Neuronal stem cell (in vitro differentiated cells): ENCODE results near the gene CDH20.

Experiments used
- DNase-seq: peaks from one replicate; pipeline ENCODE4 v3.0.0-alpha.2; 2013; ENCODE audit warnings: low spot score
- H2AFZ ChIP-seq: one replicate; pipeline ENCODE4 v1.6.1; 2013; ENCODE audit warnings: mild to moderate bottlenecking, low read length, inconsistent platforms
- H2AK5ac ChIP-seq: 2 replicates; pipeline ENCODE4 v1.6.1; 2013; ENCODE audit warnings: low read depth, mild to moderate bottlenecking, inconsistent platforms, low read length, moderate library complexity, mixed read lengths
- H2BK120ac ChIP-seq: 2 replicates; pipeline ENCODE4 v1.6.1; 2013; ENCODE audit warnings: low read depth, mild to moderate bottlenecking, inconsistent platforms, low read length, moderate library complexity, mixed read lengths
- H2BK12ac ChIP-seq: one replicate; pipeline ENCODE4 v1.6.1; 2013; ENCODE audit warnings: low read length, inconsistent platforms
- H2BK15ac ChIP-seq: 2 replicates; pipeline ENCODE4 v1.6.1; 2013; ENCODE audit warnings: mild to moderate bottlenecking, low read length, inconsistent platforms, mixed read lengths
- H2BK5ac ChIP-seq: one replicate; pipeline ENCODE4 v1.6.1; 2013; ENCODE audit warnings: inconsistent platforms, mild to moderate bottlenecking, low read length, moderate library complexity
- H3K14ac ChIP-seq: one replicate; pipeline ENCODE4 v1.6.1; 2013; ENCODE audit warnings: low read length, inconsistent platforms
- H3K18ac ChIP-seq: 2 replicates; pipeline ENCODE4 v1.6.1; 2013; ENCODE audit warnings: low read length, inconsistent platforms
- H3K23ac ChIP-seq: 2 replicates; pipeline ENCODE4 v1.6.1; 2013; ENCODE audit warnings: low read depth, mild to moderate bottlenecking, mixed read lengths, low read length, inconsistent platforms; ENCODE audit not compliant: poor library complexity
- H3K27ac ChIP-seq: replicated peaks from 3 replicates; pipeline ENCODE4 v1.5.1; 2013; ENCODE audit warnings: low read length, inconsistent platforms
- H3K27me3 ChIP-seq, 3 experiments: 2 replicates each; pipeline ENCODE4 v1.6.1; 2013; ENCODE audit warnings: low read length in 3 of 3, mild to moderate bottlenecking in 2 of 3, inconsistent platforms in 1 of 3, low read depth in 1 of 3, mixed read lengths in 1 of 3, moderate library complexity in 1 of 3; ENCODE audit not compliant: control insufficient read depth in 3 of 3, insufficient read depth in 3 of 3
- H3K36me3 ChIP-seq, 2 donors: replicated peaks in 1 of 2; 2 replicates each; pipeline ENCODE4 v1.6.1; 2013; ENCODE audit warnings: low read length in 2 of 2; ENCODE audit not compliant: control insufficient read depth in 2 of 2, insufficient read depth in 2 of 2
- H3K4ac ChIP-seq: 2 replicates; pipeline ENCODE4 v1.6.1; 2013; ENCODE audit warnings: inconsistent platforms, mild to moderate bottlenecking, low read length, moderate library complexity
- H3K4me1 ChIP-seq, 2 donors: 1 replicate in 1 of 2; 2 replicates in 1 of 2; pipeline ENCODE4 v1.6.1; 2013; ENCODE audit warnings: low read length in 2 of 2, low read depth in 1 of 2; ENCODE audit not compliant: control insufficient read depth in 2 of 2, insufficient read depth in 1 of 2
- H3K4me2 ChIP-seq: one replicate; pipeline ENCODE4 v1.6.1; 2013; ENCODE audit warnings: mild to moderate bottlenecking, low read length, inconsistent platforms; ENCODE audit not compliant: insufficient read depth, poor library complexity, severe bottlenecking
- H3K4me3 ChIP-seq, 2 donors: 2 replicates each; pipeline ENCODE4 v1.5.1; 2013; ENCODE audit warnings: low read length in 2 of 2, mild to moderate bottlenecking in 2 of 2, inconsistent platforms in 1 of 2, moderate library complexity in 1 of 2
- H3K79me1 ChIP-seq: one replicate; pipeline ENCODE4 v1.6.1; 2013; ENCODE audit warnings: low read depth, mild to moderate bottlenecking, inconsistent platforms, low read length, moderate library complexity
- H3K9ac ChIP-seq: one replicate; pipeline ENCODE4 v1.6.1; 2013; ENCODE audit warnings: mild to moderate bottlenecking, low read depth, low read length, inconsistent platforms; ENCODE audit not compliant: poor library complexity
- H3K9me3 ChIP-seq, 2 donors: replicated peaks in 1 of 2; 2 replicates each; pipeline versions ENCODE3 to v1.6.1; 2013; ENCODE audit warnings: low read length in 2 of 2, mild to moderate bottlenecking in 2 of 2, inconsistent platforms in 1 of 2, low read depth in 1 of 2, mixed read lengths in 1 of 2, moderate library complexity in 1 of 2; ENCODE audit not compliant: control insufficient read depth in 2 of 2, insufficient read depth in 1 of 2
- H4K8ac ChIP-seq: one replicate; pipeline ENCODE4 v1.6.1; 2013; ENCODE audit warnings: low read depth, mild to moderate bottlenecking, inconsistent platforms, low read length, moderate library complexity
- H4K91ac ChIP-seq: one replicate; pipeline ENCODE4 v1.6.1; 2013; ENCODE audit warnings: low read length, low read depth, mild to moderate bottlenecking, inconsistent platforms; ENCODE audit not compliant: poor library complexity
- WGBS, 2 donors: extraction: QIAGEN DNeasy Blood & Tissue Kit; methylation state at CpG; one replicate each; pipeline ENCODE4 v1.1.7; 2013; ENCODE audit warnings: missing lambda C conversion rate in 2 of 2, mixed read lengths in 1 of 2; ENCODE audit not compliant: insufficient read length in 2 of 2, insufficient replicate concordance in 1 of 2; ENCODE audit errors: extremely low coverage in 2 of 2; 5-methylcytosine and 5-hydroxymethylcytosine counted together

CDH20 gene

DNA sequence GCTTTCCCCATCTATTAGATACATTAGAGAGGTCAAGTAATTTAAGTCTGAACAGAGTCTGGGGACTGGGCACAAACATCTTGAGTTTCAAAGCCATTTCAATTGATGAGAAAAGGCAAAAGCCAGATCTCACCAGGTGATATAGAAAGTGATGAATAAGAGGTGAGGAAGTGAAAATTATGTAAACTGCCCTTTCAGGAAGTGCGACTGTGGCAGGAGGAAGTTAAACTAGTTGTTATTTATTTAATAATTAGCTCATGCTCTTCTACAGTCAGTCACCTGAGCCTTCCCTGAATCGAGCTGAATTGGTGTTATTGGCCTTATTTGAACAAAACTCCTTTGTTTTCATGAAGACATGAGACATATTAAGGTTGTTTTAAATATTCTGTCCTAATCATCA, 115.1 kb downstream of the CDH20 start:
- H3K27ac ChIP-seq, result no peak overlapping the region
- no peak overlapping the region for H2AK5ac ChIP-seq
- H3K4me2 ChIP-seq, result no peak overlapping the region
- H3K4me3 ChIP-seq, result no peak overlapping the region
- H4K91ac ChIP-seq, result no peak overlapping the region
- no CpG with 5 or more reads among the region's 2 CpGs for WGBS, 2 donors
- H2BK12ac ChIP-seq, result no peak overlapping the region
- H3K27me3 ChIP-seq, result no peaks in the 10 kb centered on the region
- H2BK15ac ChIP-seq, result no peak overlapping the region
- H2BK5ac ChIP-seq, result no peak overlapping the region
- no peak overlapping the region for H3K23ac ChIP-seq
- H3K14ac ChIP-seq, result no peak overlapping the region
- no peak overlapping the region for H3K9ac ChIP-seq
- H2BK120ac ChIP-seq, result no peak overlapping the region
- no peak overlapping the region for H4K8ac ChIP-seq
- H3K18ac ChIP-seq, result no peak overlapping the region
- H3K4me1 ChIP-seq, result peaks cover 0 to 5% of the 10 kb centered on the region in 2 donors
- H3K9me3 ChIP-seq, result peaks cover 1 to 11% of the 10 kb centered on the region in 2 donors
- H3K36me3 ChIP-seq, result no peaks in the 10 kb centered on the region
- no peak overlapping the region for H2AFZ ChIP-seq
- no peak for DNase-seq
- no peaks in the 10 kb centered on the region for H3K79me1 ChIP-seq
- H3K4ac ChIP-seq, result no peak overlapping the region

GRCh38 chr18:61459896-61460648, 126.8 kb downstream of the CDH20 start:
- peaks cover 0 to 7% of the 10 kb centered on the region in 2 donors for H3K9me3 ChIP-seq
- no peak overlapping the region for H2BK120ac ChIP-seq
- peaks cover 2 to 3% of the 10 kb centered on the region in 2 donors for H3K4me1 ChIP-seq
- H2BK15ac ChIP-seq, result no peak overlapping the region
- H3K4me2 ChIP-seq, result no peak overlapping the region
- no peak overlapping the region for H3K4me3 ChIP-seq
- no peak for DNase-seq
- H3K27me3 ChIP-seq, result no peaks in the 10 kb centered on the region
- H2BK12ac ChIP-seq, result no peak overlapping the region
- H3K9ac ChIP-seq, result no peak overlapping the region
- H3K79me1 ChIP-seq, result no peaks in the 10 kb centered on the region
- H2AK5ac ChIP-seq, result no peak overlapping the region
- no peak overlapping the region for H4K91ac ChIP-seq
- H2BK5ac ChIP-seq, result no peak overlapping the region
- no peak overlapping the region for H3K18ac ChIP-seq
- H4K8ac ChIP-seq, result no peak overlapping the region
- no peak overlapping the region for H3K14ac ChIP-seq
- H3K23ac ChIP-seq, result no peak overlapping the region
- H3K27ac ChIP-seq, result no peak overlapping the region
- no CpG with 5 or more reads among the region's 4 CpGs for WGBS, 2 donors
- H2AFZ ChIP-seq, result no peak overlapping the region
- H3K36me3 ChIP-seq, result no peaks in the 10 kb centered on the region
- no peak overlapping the region for H3K4ac ChIP-seq

GRCh38 chr18:61464551-61465142, 131.4 kb downstream of the CDH20 start:
- Histone ChIP-seq H4K8ac (no peak overlapping the region), H2AK5ac (no peak overlapping the region), H3K14ac (no peak overlapping the region), H3K9me3 (peaks cover 0 to 7% of the 10 kb centered on the region in 2 donors), H3K36me3 (no peaks in the 10 kb centered on the region), H2BK12ac (no peak overlapping the region), H4K91ac (no peak overlapping the region), H3K4me2 (no peak overlapping the region), H2BK5ac (no peak overlapping the region), H3K23ac (no peak overlapping the region), H3K27ac (no peak overlapping the region), H3K27me3 (no peaks in the 10 kb centered on the region), H2BK15ac (no peak overlapping the region), H2AFZ (no peak overlapping the region), H3K4me1 (peaks cover 6 to 19% of the 10 kb centered on the region in 2 donors), H3K9ac (no peak overlapping the region), H3K4ac (no peak overlapping the region), H2BK120ac (no peak overlapping the region), H3K18ac (no peak overlapping the region), H3K79me1 (no peaks in the 10 kb centered on the region), H3K4me3 (no peak overlapping the region)
- DNase-seq, result no peak
- no CpG with 5 or more reads among the region's 1 CpG for WGBS, 2 donors

- Histone ChIP-seq H2BK15ac (no peak overlapping the region), H3K4me2 (no peak overlapping the region), H3K18ac (peak overlapping the region; percentile 76), H3K27me3 (no peaks in the 10 kb centered on the region), H3K9me3 (peaks cover 0 to 2% of the 10 kb centered on the region in 2 donors), H3K14ac (no peak overlapping the region), H3K79me1 (no peaks in the 10 kb centered on the region), H2BK120ac (peak overlapping the region; percentile 21), H2AK5ac (no peak overlapping the region), H2AFZ (peak overlapping the region; percentile 64), H3K36me3 (no peaks in the 10 kb centered on the region), H4K91ac (no peak overlapping the region), H3K27ac (no peak overlapping the region), H2BK12ac (no peak overlapping the region), H4K8ac (peak overlapping the region; percentile 55), H3K4me3 (peak overlapping the region in 1 of 2 donors; percentile 17), H3K4ac (no peak overlapping the region), H3K23ac (no peak overlapping the region), H3K4me1 (peaks cover 14 to 39% of the 10 kb centered on the region in 2 donors), H3K9ac (no peak overlapping the region), H2BK5ac (no peak overlapping the region)
- WGBS, 2 donors, result no CpG with 5 or more reads among the region's 3 CpGs
- DNase-seq, result no peak
Measured at GRCh38 chr18:61466736-61467135, 133.5 kb downstream of the CDH20 start.
